IMR-90 (cell line): Measurements from ENCODE around the gene HPS6. TPM values are rescaled to one million over a fixed set of nuclear protein-coding genes. Genes with fewer than 3 reads are reported as not detected.

ENCODE experiments used
- ATAC-seq: fragments of 200-7000 bp; cut with Tn5 transposase; 2 replicates; pipeline ENCODE4 v1.9.1; 2020; ENCODE audit warnings: low read depth, mild to moderate bottlenecking, moderate library complexity
- BruUV-seq: library from RNA; stranded (reverse); fragments of 400-500 nt; replicated peaks from 2 replicates; lab custom pipeline; 2021; lab: Mats Ljungman, UMichigan
- CTCF ChIA-PET: fragments of 300-600 bp; formaldehyde crosslinking; extraction: SDS; loops from one replicate; lab custom pipeline; 2021; ENCODE audit warnings: antibody characterized with exemption; lab: Yijun Ruan, JAX
- POLR2A ChIA-PET: fragments of 300-600 bp; sonication (Branson Sonifier 250); formaldehyde crosslinking; loops from one replicate; lab custom pipeline; 2022; ENCODE audit warnings: antibody characterized with exemption; ENCODE audit not compliant: unreplicated experiment; lab: Charles Lee
- DNase-seq: peaks from one replicate; pipeline ENCODE4 v3.0.0; 2013
- H2AFZ ChIP-seq: replicated peaks from 2 replicates; pipeline ENCODE3; 2013; ENCODE audit warnings: low read length, mild to moderate bottlenecking; ENCODE audit not compliant: poor library complexity
- H2AK5ac ChIP-seq: 2 replicates; pipeline ENCODE4 v1.6.1; 2013; ENCODE audit warnings: low read depth, low read length, inconsistent platforms
- H2AK9ac ChIP-seq: replicated peaks from 2 replicates; pipeline ENCODE3; 2013; ENCODE audit warnings: mild to moderate bottlenecking, low read depth, low read length, moderate library complexity; ENCODE audit not compliant: poor library complexity
- H2BK120ac ChIP-seq: 2 replicates; pipeline ENCODE4 v1.6.1; 2013; ENCODE audit warnings: low read depth, low read length, inconsistent platforms
- H2BK15ac ChIP-seq: 3 replicates; pipeline ENCODE4 v1.6.1; 2013; ENCODE audit warnings: low read depth, low read length, inconsistent platforms
- H2BK20ac ChIP-seq: 2 replicates; pipeline ENCODE4 v1.6.1; 2013; ENCODE audit warnings: low read depth, mild to moderate bottlenecking, inconsistent platforms, low read length, moderate library complexity
- H2BK5ac ChIP-seq: 2 replicates; pipeline ENCODE4 v1.6.1; 2013; ENCODE audit warnings: mild to moderate bottlenecking, low read depth, low read length, inconsistent platforms; ENCODE audit not compliant: poor library complexity, severe bottlenecking
- H3K14ac ChIP-seq: replicated peaks from 2 replicates; pipeline ENCODE4 v1.6.1; 2013; ENCODE audit warnings: low read depth, low read length, inconsistent platforms
- H3K18ac ChIP-seq: 2 replicates; pipeline ENCODE4 v1.6.1; 2013; ENCODE audit warnings: low read depth, low read length, control low read depth
- H3K23ac ChIP-seq: 2 replicates; pipeline ENCODE4 v1.6.1; 2013; ENCODE audit warnings: low read depth, low read length, inconsistent platforms
- H3K27ac ChIP-seq: 2 replicates; pipeline ENCODE4 v1.5.1; 2013; ENCODE audit warnings: mild to moderate bottlenecking, control low read depth, low read length; ENCODE audit not compliant: insufficient read depth
- H3K27me3 ChIP-seq: 2 replicates; pipeline ENCODE4 v1.6.1; 2013; ENCODE audit warnings: low read length; ENCODE audit not compliant: control insufficient read depth, insufficient read depth
- H3K36me3 ChIP-seq: 2 replicates; pipeline ENCODE4 v1.6.1; 2013; ENCODE audit warnings: low read length, mixed read lengths; ENCODE audit not compliant: control insufficient read depth, insufficient read depth
- H3K4ac ChIP-seq: 2 replicates; pipeline ENCODE4 v1.6.1; 2013; ENCODE audit warnings: low read depth, low read length, inconsistent platforms
- H3K4me1 ChIP-seq: 2 replicates; pipeline ENCODE4 v1.6.1; 2013; ENCODE audit warnings: low read length, mixed read lengths; ENCODE audit not compliant: control insufficient read depth, insufficient read depth
- H3K4me2 ChIP-seq: 2 replicates; pipeline ENCODE4 v1.6.1; 2013; ENCODE audit warnings: low read depth, mild to moderate bottlenecking, control low read depth, low read length, moderate library complexity
- H3K4me3 ChIP-seq: 2 replicates; pipeline ENCODE4 v1.5.1; 2013; ENCODE audit warnings: low read depth, mild to moderate bottlenecking, control low read depth, low read length, moderate library complexity; ENCODE audit not compliant: insufficient read depth
- H3K56ac ChIP-seq: 2 replicates; pipeline ENCODE4 v1.6.1; 2013; ENCODE audit warnings: low read length, inconsistent platforms; ENCODE audit not compliant: insufficient read depth; ENCODE audit errors: extremely low read depth
- H3K79me1 ChIP-seq, 2 experiments: 2 replicates each; pipeline ENCODE4 v1.6.1; 2013; ENCODE audit warnings: low read length in 2 of 2, inconsistent platforms in 1 of 2, low read depth in 1 of 2
- H3K9ac ChIP-seq: 2 replicates; pipeline ENCODE4 v1.6.1; 2013; ENCODE audit warnings: low read depth, low read length, control low read depth
- H3K9me1 ChIP-seq: 2 replicates; pipeline ENCODE4 v1.6.1; 2013; ENCODE audit warnings: low read length, inconsistent platforms; ENCODE audit not compliant: insufficient read depth
- H3K9me3 ChIP-seq: 2 replicates; pipeline ENCODE4 v1.6.1; 2013; ENCODE audit warnings: low read length; ENCODE audit not compliant: control insufficient read depth, insufficient read depth
- H4K20me1 ChIP-seq: 2 replicates; pipeline ENCODE4 v1.6.1; 2013; ENCODE audit warnings: low read length, inconsistent platforms; ENCODE audit not compliant: insufficient read depth
- H4K5ac ChIP-seq: 2 replicates; pipeline ENCODE4 v1.6.1; 2013; ENCODE audit warnings: mild to moderate bottlenecking, low read depth, low read length, control low read depth
- H4K8ac ChIP-seq, 2 experiments: 2 replicates each; pipeline ENCODE4 v1.6.1; 2013; ENCODE audit warnings: low read depth in 2 of 2, low read length in 2 of 2, control low read depth in 1 of 2, inconsistent platforms in 1 of 2
- H4K91ac ChIP-seq: 2 replicates; pipeline ENCODE4 v1.6.1; 2013; ENCODE audit warnings: low read depth, low read length, inconsistent platforms; ENCODE audit not compliant: insufficient read depth
- BHLHE40 ChIP-seq: fragments of 150-350 bp; IDR thresholded peaks from 2 replicates; pipeline ENCODE4 v1.6.1; 2016; ENCODE audit warnings: mild to moderate bottlenecking, low read depth, low read length
- CHD1 ChIP-seq: IDR thresholded peaks from 2 replicates; pipeline ENCODE4 v1.6.1; 2012; ENCODE audit warnings: low read depth, low read length, improper control_type of control experiment
- ELK1 ChIP-seq: fragments of 150-350 bp; IDR thresholded peaks from 2 replicates; pipeline ENCODE4 v1.6.1; 2016; ENCODE audit warnings: low read depth, mild to moderate bottlenecking, low read length, moderate library complexity, borderline replicate concordance
- FOS ChIP-seq: fragments of 150-350 bp; IDR thresholded peaks from 2 replicates; pipeline ENCODE4 v1.6.1; 2016; ENCODE audit warnings: low read depth, low read length
- POLR2A ChIP-seq: IDR thresholded peaks from 2 replicates; pipeline ENCODE4 v1.6.1; 2012; ENCODE audit warnings: mild to moderate bottlenecking, low read depth, low read length
- RCOR1 ChIP-seq: IDR thresholded peaks from 2 replicates; pipeline ENCODE4 v1.6.1; 2012; ENCODE audit warnings: mild to moderate bottlenecking, low read length, improper control_type of control experiment; ENCODE audit not compliant: insufficient replicate concordance
- RFX5 ChIP-seq: IDR thresholded peaks from 2 replicates; pipeline ENCODE4 v1.8.0; 2012; ENCODE audit warnings: low read depth, mild to moderate bottlenecking, low read length, moderate library complexity
- SMC3 ChIP-seq: fragments of 150-350 bp; IDR thresholded peaks from 2 replicates; pipeline ENCODE4 v1.6.1; 2016; ENCODE audit warnings: low read depth, mild to moderate bottlenecking, antibody characterized with exemption, low read length, moderate library complexity
- WGBS, 2 experiments: methylation state at CpG; one replicate each; pipeline versions ENCODE4 v1.1.5 to v1.1.7; 2013; ENCODE audit warnings: missing lambda C conversion rate in 2 of 2; ENCODE audit not compliant: insufficient read length in 1 of 2; ENCODE audit errors: extremely low coverage in 2 of 2; 5-methylcytosine and 5-hydroxymethylcytosine counted together
- dilution Hi-C: fragments of 300-500 bp; cut with HindIII; formaldehyde crosslinking; loops from one replicate; pipeline ENCODE4 v1.14.3; 2018; ENCODE audit warnings: low sequenced_read_pairs; ENCODE audit not compliant: unreplicated experiment
- in situ Hi-C: fragments of 300-500 bp; cut with MboI; formaldehyde crosslinking; loops from 3 replicates; pipeline ENCODE4 v1.14.3; 2019; ENCODE audit warnings: low sequenced_read_pairs, inconsistent platforms, mixed read lengths
- intact Hi-C: fragments of 100-400 bp; cut with micrococcal nuclease; formaldehyde crosslinking; loops from 2 replicates; pipeline ENCODE4 v1.10.0; 2022
- polyA plus RNA-seq, 3 experiments: library from polyadenylated mRNA; depleted of rRNA; stranded (reverse); fragments of >200 nt; gene quantifications; 2 replicates each; pipeline ENCODE4 v1.2.3, GENCODE V29; 2012; ENCODE audit warnings: low replicate concordance in 1 of 3
- total RNA-seq: library from RNA; depleted of rRNA; stranded (reverse); fragments of >200 nt; gene quantifications from 2 replicates; pipeline ENCODE4 v1.2.3, GENCODE V29; 2012

Gene HPS6
- total and polyA plus RNA-seq, 2 of the 4 experiments (the other 2 are of a cell fraction): 10.5 to 23.1 TPM

- H3K4me2 ChIP-seq: no peak overlapping the region
- ChIA-PET CTCF (no interaction called here), POLR2A (no interaction called here)
- no CpG with 5 or more reads among the region's 3 CpGs for WGBS, 2 experiments
- no peaks in the 10 kb centered on the region for H3K27me3 ChIP-seq
- DNase-seq (no peak), ATAC-seq (no peak)
- no peak overlapping the region for H4K8ac ChIP-seq
- H3K36me3 ChIP-seq: peaks cover 3% of the 10 kb centered on the region; the same call in 1 of the 2 replicates
- H3K23ac ChIP-seq: no peak overlapping the region
- H2AK9ac ChIP-seq: no peak overlapping the region
- H3K14ac ChIP-seq: no peak overlapping the region
- H3K4me3 ChIP-seq: no peak overlapping the region
- H3K4ac ChIP-seq: no peak overlapping the region
- H4K20me1 ChIP-seq: no peaks in the 10 kb centered on the region
- H3K4me1 ChIP-seq: no peaks in the 10 kb centered on the region
- H2AK5ac ChIP-seq: no peak overlapping the region
- H2BK5ac ChIP-seq: no peak overlapping the region
- no peak overlapping the region for H2BK20ac ChIP-seq
- no peaks in the 10 kb centered on the region for H3K79me1 ChIP-seq
- intact Hi-C loops: no loop called here
- no peak overlapping the region for H3K9ac ChIP-seq
- H3K56ac ChIP-seq: no peak overlapping the region
- TF ChIP-seq SMC3: no peak
- no peak for TF ChIP-seq POLR2A
- TF ChIP-seq RFX5: no peak
- TF ChIP-seq CHD1: no peak
- TF ChIP-seq ELK1: no peak
- no peak for TF ChIP-seq BHLHE40
- no peak for TF ChIP-seq RCOR1
- no peak for TF ChIP-seq FOS
- no peak overlapping the region for H2BK15ac ChIP-seq
- dilution Hi-C loops: no loop called here
- H3K9me1 ChIP-seq: no peaks in the 10 kb centered on the region; the same call in 1 of the 2 replicates
- no peak overlapping the region for H2BK120ac ChIP-seq
- BruUV-seq: no TSS peak
- no peak overlapping the region for H3K27ac ChIP-seq
- H4K91ac ChIP-seq: no peak overlapping the region
- in situ Hi-C loops: no loop called here
- no peaks in the 10 kb centered on the region for H3K9me3 ChIP-seq
- H4K5ac ChIP-seq: no peak overlapping the region
- no peak overlapping the region for H3K18ac ChIP-seq
- no peak overlapping the region for H2AFZ ChIP-seq
Observed at GRCh38 chr10:102085336-102085735, 20.2 kb downstream of the HPS6 start.
